A549 (cell line): ENCODE results near the gene NXNL1. TPM values are rescaled to one million over a fixed set of nuclear protein-coding genes. Genes with fewer than 3 reads are reported as not detected.

Experiments used
- ATAC-seq, 2 experiments: fragments of 200-7000 bp in 1 of 2; fragments of >200 bp in 1 of 2; cut with Nextera tagmentation in 1 of 2; cut with Tn5 transposase in 1 of 2; 3 replicates each; pipeline versions ENCODE4 v1.8.0 to v1.9.1; 2018 to 2020; ENCODE audit warnings: mild to moderate bottlenecking in 1 of 2, moderate library complexity in 1 of 2
- CTCF ChIA-PET: fragments of 300-600 bp; sonication (Branson Sonifier 250); formaldehyde crosslinking; extraction: SDS; loops from one replicate; lab custom pipeline; 2021; ENCODE audit warnings: antibody characterized with exemption, inconsistent platforms; lab: Yijun Ruan, JAX
- POLR2A ChIA-PET: fragments of 350-600 bp; formaldehyde crosslinking; extraction: SDS; loops from one replicate; lab custom pipeline; 2021; ENCODE audit warnings: antibody characterized with exemption, inconsistent platforms; lab: Yijun Ruan, JAX
- DNase-seq, 2 experiments: peaks; one replicate each; pipeline versions ENCODE4 v3.0.0 to v3.0.0-alpha.2; 2011 to 2016; ENCODE audit warnings: low read depth in 1 of 2, low spot score in 1 of 2
- FAIRE-seq: peaks from 2 replicates; lab custom pipeline; 2011; peaks lifted over from hg19 to GRCh38; lab: Jason Lieb, UNC
- H3K27ac ChIP-seq, 2 experiments: fragments of >200 bp; sonication (Bioruptor Twin); formaldehyde crosslinking; 3 replicates each; pipeline ENCODE4 v1.5.1; 2016 to 2017
- H3K4me1 ChIP-seq: fragments of >200 bp; sonication (Bioruptor Twin); formaldehyde crosslinking; 3 replicates; pipeline ENCODE4 v1.6.1; 2016
- H3K4me2 ChIP-seq: fragments of >200 bp; sonication (Bioruptor Twin); formaldehyde crosslinking; 3 replicates; pipeline ENCODE4 v1.6.1; 2016
- H3K4me3 ChIP-seq: fragments of >200 bp; sonication (Bioruptor Twin); formaldehyde crosslinking; 3 replicates; pipeline ENCODE4 v1.5.1; 2016
- H3K9me3 ChIP-seq: fragments of >200 bp; sonication (Bioruptor Twin); formaldehyde crosslinking; 3 replicates; pipeline ENCODE4 v1.6.1; 2016
- EHF ChIP-seq: fragments of 250-450 bp; sonication (Bioruptor Pico); IDR thresholded peaks from 2 replicates; pipeline ENCODE4 v1.5.0; 2020; ENCODE audit warnings: mild to moderate bottlenecking
- EP300 ChIP-seq, 2 experiments: fragments of >200 bp; sonication (Bioruptor Twin); formaldehyde crosslinking; IDR thresholded peaks; 2 replicates in 1 of 2; 3 replicates in 1 of 2; pipeline ENCODE4 v1.6.1; 2016 to 2017
- FOSL2 ChIP-seq, 2 experiments: fragments of 450-650 bp in 1 of 2; fragments of >200 bp in 1 of 2; sonication (Bioruptor Twin) in 1 of 2; formaldehyde crosslinking; IDR thresholded peaks; 2 replicates each; pipeline versions ENCODE4 v1.5.0 to v1.6.1; 2016 to 2020; ENCODE audit warnings: mild to moderate bottlenecking in 1 of 2, moderate library complexity in 1 of 2
- HDAC2 ChIP-seq: fragments of 200-600 bp; sonication (generic); IDR thresholded peaks from 2 replicates; pipeline ENCODE4 v1.6.1; 2016
- KDM1A ChIP-seq: fragments of 200-600 bp; sonication (generic); IDR thresholded peaks from 2 replicates; pipeline ENCODE4 v1.6.1; 2016; ENCODE audit warnings: low read depth, mild to moderate bottlenecking
- KDM5A ChIP-seq: fragments of 200-600 bp; sonication (generic); IDR thresholded peaks from 2 replicates; pipeline ENCODE4 v1.6.1; 2016; ENCODE audit warnings: antibody characterized with exemption, mild to moderate bottlenecking
- RAD21 ChIP-seq, 2 experiments: fragments of >200 bp in 1 of 2; sonication (Bioruptor Twin) in 1 of 2; formaldehyde crosslinking in 1 of 2; IDR thresholded peaks in 1 of 2; conservative IDR thresholded peaks in 1 of 2; 2 replicates in 1 of 2; 3 replicates in 1 of 2; pipeline ENCODE4 v1.6.1; 2012 to 2018; ENCODE audit warnings: inconsistent platforms in 1 of 2
- RARB ChIP-seq: fragments of 250-450 bp; sonication (Bioruptor Pico); IDR thresholded peaks from 2 replicates; pipeline ENCODE4 v1.8.0; 2021; ENCODE audit warnings: mild to moderate bottlenecking, moderate library complexity
- SMC3 ChIP-seq: fragments of >200 bp; sonication (Bioruptor Twin); formaldehyde crosslinking; IDR thresholded peaks from 3 replicates; pipeline ENCODE4 v1.6.1; 2018; ENCODE audit warnings: inconsistent platforms
- ZFP36 ChIP-seq: fragments of 450-650 bp; IDR thresholded peaks from 2 replicates; pipeline ENCODE4 v1.6.1; 2014; ENCODE audit warnings: borderline replicate concordance; ENCODE audit not compliant: partially characterized antibody
- ZNF302 ChIP-seq: fragments of 250-450 bp; sonication (Bioruptor Pico); IDR thresholded peaks from 2 replicates; pipeline ENCODE4 v1.9.0; 2021; ENCODE audit warnings: inconsistent platforms, mild to moderate bottlenecking, moderate library complexity
- ZSCAN20 ChIP-seq: fragments of 250-450 bp; sonication (Bioruptor Pico); IDR thresholded peaks from 2 replicates; pipeline ENCODE4 v1.8.0; 2022; ENCODE audit warnings: mild to moderate bottlenecking, moderate library complexity
- WGBS: methylation state at CpG from one replicate; pipeline ENCODE4 v1.1.6; 2017; ENCODE audit errors: missing lambda C conversion rate; 5-methylcytosine and 5-hydroxymethylcytosine counted together
- polyA plus RNA-seq, 4 experiments: library from polyadenylated mRNA; depleted of rRNA in 3 of 4; stranded (reverse); fragments of >200 nt; fragmentation: RNase III in 1 of 4; extraction: RNeasy Plus Mini Kit Qiagen cat#74134 plus additional on column Dnase treatment in 1 of 4; gene quantifications; 2 replicates in 3 of 4; 3 replicates in 1 of 4; pipeline ENCODE4 v1.2.3, GENCODE V29; 2011 to 2017
- TF ChIP-seq, protein P1 (sequence below): fragments of 150-350 bp; IDR thresholded peaks from 2 replicates; pipeline ENCODE4 v1.6.1; 2014; ENCODE audit warnings: low read depth, mild to moderate bottlenecking, low read length
- TF ChIP-seq, protein P2 (sequence below): IDR thresholded peaks from 2 replicates; pipeline ENCODE4 v1.6.1; 2012
- TF ChIP-seq, protein P3 (sequence below): fragments of >200 bp; sonication (Bioruptor Twin); formaldehyde crosslinking; IDR thresholded peaks from 3 replicates; pipeline ENCODE4 v1.5.1; 2016
- TF ChIP-seq, protein P4 (sequence below): fragments of 200-600 bp; sonication (generic); IDR thresholded peaks from 2 replicates; pipeline ENCODE4 v1.6.1; 2016; ENCODE audit warnings: antibody characterized with exemption, mild to moderate bottlenecking, moderate library complexity
- TF ChIP-seq, protein P5 (sequence below): fragments of >200 bp; sonication (Bioruptor Twin); formaldehyde crosslinking; IDR thresholded peaks from 3 replicates; pipeline ENCODE4 v1.6.1; 2016
- TF ChIP-seq, protein P6 (sequence below): fragments of 250-450 bp; sonication (Bioruptor Pico); IDR thresholded peaks from 2 replicates; pipeline ENCODE4 v1.5.0; 2021; ENCODE audit warnings: mild to moderate bottlenecking, moderate library complexity, borderline replicate concordance

Gene NXNL1
- polyA plus RNA-seq, 2 of the 4 experiments (the other 2 are of a cell fraction) = not detected

DNA sequence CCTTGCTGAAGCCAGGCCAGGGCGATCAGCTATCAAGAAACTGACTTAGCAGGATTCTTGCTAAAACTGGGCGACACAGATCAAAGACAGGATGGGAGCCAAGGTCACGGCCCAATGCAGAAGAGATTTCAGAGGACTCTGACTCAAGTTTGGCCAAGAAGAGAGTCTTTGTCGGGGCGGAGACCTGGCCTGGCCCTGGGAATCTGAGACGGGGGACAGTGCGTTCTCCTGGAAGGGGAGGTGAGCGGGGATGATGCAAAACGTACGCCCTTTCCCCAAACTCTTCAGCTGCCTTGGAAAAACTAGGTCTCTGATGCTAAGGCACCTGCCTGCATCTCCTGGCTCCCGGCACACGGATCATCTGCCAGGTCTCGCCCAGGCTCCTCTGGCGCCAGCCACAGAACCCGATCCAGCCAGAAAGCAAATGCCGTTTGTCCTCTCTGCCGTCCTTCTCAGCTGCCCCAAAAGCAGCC lies 31.0 kb downstream of the NXNL1 start:
- POLR2A ChIA-PET = interaction anchor here (0.5 kb wide), 1 partner anchor 9 kb away, joined by 5 read pairs; no protein-coding TSS in a partner anchor
- no peaks in the 10 kb centered on the region for H3K9me3 ChIP-seq
- peaks cover 5% of the 10 kb centered on the region; the same call in 2 of the 3 replicates for H3K4me1 ChIP-seq
- ATAC-seq (no peak), FAIRE-seq (no peak), DNase-seq (no peak)
- H3K27ac ChIP-seq = no peak overlapping the region
- WGBS = 77% methylated on average over 17 of the region's 17 CpGs
- TF ChIP-seq ZFP36 = no peak
- TF ChIP-seq, protein P1, sequence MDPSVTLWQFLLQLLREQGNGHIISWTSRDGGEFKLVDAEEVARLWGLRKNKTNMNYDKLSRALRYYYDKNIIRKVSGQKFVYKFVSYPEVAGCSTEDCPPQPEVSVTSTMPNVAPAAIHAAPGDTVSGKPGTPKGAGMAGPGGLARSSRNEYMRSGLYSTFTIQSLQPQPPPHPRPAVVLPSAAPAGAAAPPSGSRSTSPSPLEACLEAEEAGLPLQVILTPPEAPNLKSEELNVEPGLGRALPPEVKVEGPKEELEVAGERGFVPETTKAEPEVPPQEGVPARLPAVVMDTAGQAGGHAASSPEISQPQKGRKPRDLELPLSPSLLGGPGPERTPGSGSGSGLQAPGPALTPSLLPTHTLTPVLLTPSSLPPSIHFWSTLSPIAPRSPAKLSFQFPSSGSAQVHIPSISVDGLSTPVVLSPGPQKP = no peak
- no peak for TF ChIP-seq ZSCAN20 (CRISPR knock-in tag)
- TF ChIP-seq KDM5A = no peak
- TF ChIP-seq ZNF302 (CRISPR knock-in tag) = no peak
- CTCF ChIA-PET = interaction anchor here (0.6 to 1.6 kb wide), 5 partner anchors 11 to 426 kb away, joined by 3 read pairs; no protein-coding TSS in a partner anchor
- no peak overlapping the region for H3K4me3 ChIP-seq
- H3K4me2 ChIP-seq = no peak overlapping the region

DNA sequence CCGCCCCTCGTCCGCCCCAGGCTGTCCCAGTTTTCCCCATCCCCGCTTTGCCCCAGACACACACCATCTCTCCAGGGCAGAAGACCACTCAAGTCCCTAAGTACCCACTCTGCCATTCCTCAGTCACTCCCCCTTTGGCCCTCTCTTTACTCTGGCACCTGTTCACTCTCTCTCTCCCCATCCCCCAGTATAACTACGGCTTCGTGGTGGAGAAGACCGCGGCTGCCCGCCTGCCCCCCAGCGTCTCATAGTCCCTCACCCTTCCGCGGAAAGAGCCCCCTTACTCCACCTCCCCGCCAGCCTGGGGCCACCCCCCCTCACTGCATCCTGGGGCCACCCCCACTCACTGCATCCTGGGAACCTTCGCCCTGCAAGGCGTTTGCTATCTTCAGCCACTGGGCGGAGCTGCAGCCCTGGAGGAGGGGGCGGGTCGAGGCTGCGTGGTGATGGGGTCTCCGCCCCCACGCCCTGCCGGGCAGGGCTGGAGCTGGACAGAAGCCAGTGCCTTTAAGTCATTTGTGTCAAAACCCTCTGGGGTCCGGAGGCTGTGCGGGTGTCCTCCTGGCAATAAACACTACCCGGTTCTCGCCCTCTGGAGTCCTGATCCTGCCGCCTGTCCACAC lies 35.9 kb downstream of the NXNL1 start:
- TF ChIP-seq SMC3 (peak; percentile 35; the same call in 2 of the 3 replicates), RAD21 (conservative IDR thresholded peaks at IDR 0.05 in 1 of 2, IDR thresholded peaks at IDR 0.05 in 1 of 2) (peak; percentile 34 to 42; a peak in 4 of 5 replicates)
- TF ChIP-seq, protein P2, sequence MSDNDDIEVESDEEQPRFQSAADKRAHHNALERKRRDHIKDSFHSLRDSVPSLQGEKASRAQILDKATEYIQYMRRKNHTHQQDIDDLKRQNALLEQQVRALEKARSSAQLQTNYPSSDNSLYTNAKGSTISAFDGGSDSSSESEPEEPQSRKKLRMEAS = no peak
- TF ChIP-seq, protein P3, sequence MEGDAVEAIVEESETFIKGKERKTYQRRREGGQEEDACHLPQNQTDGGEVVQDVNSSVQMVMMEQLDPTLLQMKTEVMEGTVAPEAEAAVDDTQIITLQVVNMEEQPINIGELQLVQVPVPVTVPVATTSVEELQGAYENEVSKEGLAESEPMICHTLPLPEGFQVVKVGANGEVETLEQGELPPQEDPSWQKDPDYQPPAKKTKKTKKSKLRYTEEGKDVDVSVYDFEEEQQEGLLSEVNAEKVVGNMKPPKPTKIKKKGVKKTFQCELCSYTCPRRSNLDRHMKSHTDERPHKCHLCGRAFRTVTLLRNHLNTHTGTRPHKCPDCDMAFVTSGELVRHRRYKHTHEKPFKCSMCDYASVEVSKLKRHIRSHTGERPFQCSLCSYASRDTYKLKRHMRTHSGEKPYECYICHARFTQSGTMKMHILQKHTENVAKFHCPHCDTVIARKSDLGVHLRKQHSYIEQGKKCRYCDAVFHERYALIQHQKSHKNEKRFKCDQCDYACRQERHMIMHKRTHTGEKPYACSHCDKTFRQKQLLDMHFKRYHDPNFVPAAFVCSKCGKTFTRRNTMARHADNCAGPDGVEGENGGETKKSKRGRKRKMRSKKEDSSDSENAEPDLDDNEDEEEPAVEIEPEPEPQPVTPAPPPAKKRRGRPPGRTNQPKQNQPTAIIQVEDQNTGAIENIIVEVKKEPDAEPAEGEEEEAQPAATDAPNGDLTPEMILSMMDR = peak; percentile 38
- TF ChIP-seq, all 56 proteins: peak for 3
- POLR2A ChIA-PET = interaction anchor here (0.6 kb wide), 1 partner anchor 24 kb away, joined by 3 read pairs; the partner anchor contains the start of gene TMEM221
- CTCF ChIA-PET = interaction anchor here (0.6 to 2.1 kb wide), 4 partner anchors 8 to 419 kb away, joined by 3 to 7 read pairs (median 4); partner anchors contain the start of gene TMEM221
- Histone ChIP-seq H3K4me2 (peak overlapping the region; percentile 65), H3K4me3 (no peak overlapping the region), H3K9me3 (no peaks in the 10 kb centered on the region), H3K4me1 (peaks cover 8% of the 10 kb centered on the region; the same call in 2 of the 3 replicates), H3K27ac (peak overlapping the region in 1 of 2 experiments; percentile 64; a peak in 1 of 6 replicates)
- WGBS = 82% methylated on average over 9 of the region's 27 CpGs
- peak; percentile 65 to 80; a peak in 5 of 6 replicates for ATAC-seq
- peak in 1 of 2 experiments; percentile 34 for DNase-seq
- FAIRE-seq = no peak

DNA sequence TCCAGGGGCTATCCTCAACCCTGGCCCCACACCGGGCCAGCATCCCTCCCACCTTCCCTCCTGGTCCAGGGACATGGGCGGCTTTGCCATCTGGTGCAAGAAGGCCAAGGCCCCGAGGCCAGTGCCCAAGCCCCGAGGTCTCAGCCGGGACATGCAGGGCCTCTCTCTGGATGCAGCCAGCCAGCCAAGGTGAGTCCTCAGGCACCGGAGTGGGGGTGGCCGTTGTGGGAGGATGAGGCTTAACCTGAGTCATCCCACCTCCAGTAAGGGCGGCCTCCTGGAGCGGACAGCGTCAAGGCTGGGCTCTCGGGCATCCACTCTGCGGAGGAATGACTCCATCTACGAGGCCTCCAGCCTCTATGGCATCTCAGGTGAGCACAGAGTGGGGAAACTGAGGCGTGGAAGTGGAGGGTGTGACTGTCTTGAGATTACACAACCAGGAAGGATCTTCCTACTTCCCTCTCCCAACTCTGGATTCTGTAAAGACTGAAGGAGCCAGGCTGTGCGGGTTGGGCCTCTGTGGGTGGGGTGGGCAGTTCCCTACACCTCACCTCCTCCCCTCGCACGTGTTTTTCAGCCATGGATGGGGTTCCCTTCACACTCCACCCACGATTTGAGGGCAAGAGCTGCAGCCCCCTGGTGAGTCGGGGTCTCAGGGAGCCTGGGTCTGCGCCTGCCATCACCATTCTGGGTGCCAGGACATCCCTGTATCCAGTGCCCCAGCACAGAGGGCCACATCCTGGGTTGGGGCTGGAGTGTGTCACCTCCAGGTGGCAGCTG lies 37.1 kb downstream of the NXNL1 start:
- no peak overlapping the region for H3K4me3 ChIP-seq
- FAIRE-seq (no peak), ATAC-seq (no peak), DNase-seq (no peak)
- H3K9me3 ChIP-seq = no peaks in the 10 kb centered on the region
- POLR2A ChIA-PET = interaction anchor here (0.6 kb wide), 1 partner anchor 8 kb away, joined by 3 read pairs; no protein-coding TSS in a partner anchor
- 86% methylated on average over 16 of the region's 20 CpGs for WGBS
- H3K4me1 ChIP-seq = peaks cover 12% of the 10 kb centered on the region; the same call in 2 of the 3 replicates
- no peak overlapping the region for H3K27ac ChIP-seq
- CTCF ChIA-PET = interaction anchor here (1.9 to 2.1 kb wide), 2 partner anchors 10 to 25 kb away, joined by 5 to 7 read pairs; partner anchors contain the start of gene TMEM221
- H3K4me2 ChIP-seq = no peak overlapping the region
- TF ChIP-seq EHF (CRISPR knock-in tag) (no peak), EP300 (IDR thresholded peaks at IDR 0.05) (no peak), HDAC2 (no peak), KDM1A (no peak), FOSL2 (IDR thresholded peaks at IDR 0.05) (no peak), FOSL2 (CRISPR knock-in tag; IDR thresholded peaks at IDR 0.05) (no peak), RARB (CRISPR knock-in tag) (no peak)
- TF ChIP-seq, protein P4, sequence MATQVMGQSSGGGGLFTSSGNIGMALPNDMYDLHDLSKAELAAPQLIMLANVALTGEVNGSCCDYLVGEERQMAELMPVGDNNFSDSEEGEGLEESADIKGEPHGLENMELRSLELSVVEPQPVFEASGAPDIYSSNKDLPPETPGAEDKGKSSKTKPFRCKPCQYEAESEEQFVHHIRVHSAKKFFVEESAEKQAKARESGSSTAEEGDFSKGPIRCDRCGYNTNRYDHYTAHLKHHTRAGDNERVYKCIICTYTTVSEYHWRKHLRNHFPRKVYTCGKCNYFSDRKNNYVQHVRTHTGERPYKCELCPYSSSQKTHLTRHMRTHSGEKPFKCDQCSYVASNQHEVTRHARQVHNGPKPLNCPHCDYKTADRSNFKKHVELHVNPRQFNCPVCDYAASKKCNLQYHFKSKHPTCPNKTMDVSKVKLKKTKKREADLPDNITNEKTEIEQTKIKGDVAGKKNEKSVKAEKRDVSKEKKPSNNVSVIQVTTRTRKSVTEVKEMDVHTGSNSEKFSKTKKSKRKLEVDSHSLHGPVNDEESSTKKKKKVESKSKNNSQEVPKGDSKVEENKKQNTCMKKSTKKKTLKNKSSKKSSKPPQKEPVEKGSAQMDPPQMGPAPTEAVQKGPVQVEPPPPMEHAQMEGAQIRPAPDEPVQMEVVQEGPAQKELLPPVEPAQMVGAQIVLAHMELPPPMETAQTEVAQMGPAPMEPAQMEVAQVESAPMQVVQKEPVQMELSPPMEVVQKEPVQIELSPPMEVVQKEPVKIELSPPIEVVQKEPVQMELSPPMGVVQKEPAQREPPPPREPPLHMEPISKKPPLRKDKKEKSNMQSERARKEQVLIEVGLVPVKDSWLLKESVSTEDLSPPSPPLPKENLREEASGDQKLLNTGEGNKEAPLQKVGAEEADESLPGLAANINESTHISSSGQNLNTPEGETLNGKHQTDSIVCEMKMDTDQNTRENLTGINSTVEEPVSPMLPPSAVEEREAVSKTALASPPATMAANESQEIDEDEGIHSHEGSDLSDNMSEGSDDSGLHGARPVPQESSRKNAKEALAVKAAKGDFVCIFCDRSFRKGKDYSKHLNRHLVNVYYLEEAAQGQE = no peak
- TF ChIP-seq, protein P5, sequence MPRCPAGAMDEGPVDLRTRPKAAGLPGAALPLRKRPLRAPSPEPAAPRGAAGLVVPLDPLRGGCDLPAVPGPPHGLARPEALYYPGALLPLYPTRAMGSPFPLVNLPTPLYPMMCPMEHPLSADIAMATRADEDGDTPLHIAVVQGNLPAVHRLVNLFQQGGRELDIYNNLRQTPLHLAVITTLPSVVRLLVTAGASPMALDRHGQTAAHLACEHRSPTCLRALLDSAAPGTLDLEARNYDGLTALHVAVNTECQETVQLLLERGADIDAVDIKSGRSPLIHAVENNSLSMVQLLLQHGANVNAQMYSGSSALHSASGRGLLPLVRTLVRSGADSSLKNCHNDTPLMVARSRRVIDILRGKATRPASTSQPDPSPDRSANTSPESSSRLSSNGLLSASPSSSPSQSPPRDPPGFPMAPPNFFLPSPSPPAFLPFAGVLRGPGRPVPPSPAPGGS = no peak
- TF ChIP-seq, protein P6, sequence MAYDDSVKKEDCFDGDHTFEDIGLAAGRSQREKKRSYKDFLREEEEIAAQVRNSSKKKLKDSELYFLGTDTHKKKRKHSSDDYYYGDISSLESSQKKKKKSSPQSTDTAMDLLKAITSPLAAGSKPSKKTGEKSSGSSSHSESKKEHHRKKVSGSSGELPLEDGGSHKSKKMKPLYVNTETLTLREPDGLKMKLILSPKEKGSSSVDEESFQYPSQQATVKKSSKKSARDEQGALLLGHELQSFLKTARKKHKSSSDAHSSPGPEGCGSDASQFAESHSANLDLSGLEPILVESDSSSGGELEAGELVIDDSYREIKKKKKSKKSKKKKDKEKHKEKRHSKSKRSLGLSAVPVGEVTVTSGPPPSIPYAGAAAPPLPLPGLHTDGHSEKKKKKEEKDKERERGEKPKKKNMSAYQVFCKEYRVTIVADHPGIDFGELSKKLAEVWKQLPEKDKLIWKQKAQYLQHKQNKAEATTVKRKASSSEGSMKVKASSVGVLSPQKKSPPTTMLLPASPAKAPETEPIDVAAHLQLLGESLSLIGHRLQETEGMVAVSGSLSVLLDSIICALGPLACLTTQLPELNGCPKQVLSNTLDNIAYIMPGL = no peak
